Right atrium auricular region (tissue), 2 donors: ENCODE results near the gene CSRNP3. TPM values are rescaled to one million over a fixed set of nuclear protein-coding genes. Genes with fewer than 3 reads are reported as not detected.

Source experiments
- DNase-seq: peaks from one replicate; pipeline ENCODE4 v3.0.0-alpha.2; 2019; ENCODE audit warnings: low spot score
- H3K27ac ChIP-seq, 2 donors: fragments of 200-600 bp; sonication (generic); 1 replicate in 1 of 2; 2 replicates in 1 of 2; pipeline ENCODE4 v1.5.1; 2016 to 2019
- H3K27me3 ChIP-seq, 2 donors: fragments of 200-600 bp; sonication (generic); one replicate each; pipeline versions ENCODE4 v1.5.1 to v1.6.0; 2017 to 2019
- H3K36me3 ChIP-seq: fragments of 200-600 bp; sonication (generic); one replicate; pipeline ENCODE4 v1.5.1; 2016
- H3K4me1 ChIP-seq, 2 donors: fragments of 200-600 bp; sonication (generic); one replicate each; pipeline versions ENCODE4 v1.5.1 to v1.6.0; 2017 to 2019
- H3K4me3 ChIP-seq, 2 donors: fragments of 200-600 bp; sonication (generic); 1 replicate in 1 of 2; 2 replicates in 1 of 2; pipeline ENCODE4 v1.5.1; 2017 to 2019; ENCODE audit warnings: mild to moderate bottlenecking in 1 of 2, moderate library complexity in 1 of 2
- H3K9me3 ChIP-seq, 2 donors: fragments of 200-600 bp; sonication (generic); one replicate each; pipeline ENCODE4 v1.5.1; 2019
- CTCF ChIP-seq, 2 donors: fragments of 200-600 bp; sonication (generic); IDR thresholded peaks; one replicate each; pipeline ENCODE4 v1.5.1; 2019; ENCODE audit warnings: antibody characterized with exemption in 2 of 2
- total RNA-seq, 2 donors: library from RNA; depleted of rRNA; stranded (reverse); fragments of >200 nt; gene quantifications; one replicate each; pipeline ENCODE4 v1.1.0, GENCODE V29; 2016

The CSRNP3 gene
- total RNA-seq, 2 donors from 2014 or later: 1.3 to 4.5 TPM

GRCh38 chr2:165428926-165429325 is 40.6 kb upstream of the CSRNP3 start:
- no peak overlapping the region for H3K27ac ChIP-seq
- H3K4me3 ChIP-seq: no peak overlapping the region
- H3K36me3 ChIP-seq: no peaks in the 10 kb centered on the region
- DNase-seq: no peak
- H3K27me3 ChIP-seq: no peaks in the 10 kb centered on the region
- no peaks in the 10 kb centered on the region for H3K9me3 ChIP-seq
- TF ChIP-seq CTCF (IDR thresholded peaks at IDR 0.05): no peak
- H3K4me1 ChIP-seq: no peaks in the 10 kb centered on the region

GRCh38 chr2:165431014-165431413 is 38.5 kb upstream of the CSRNP3 start:
- Histone ChIP-seq H3K4me1 (no peaks in the 10 kb centered on the region), H3K27me3 (no peaks in the 10 kb centered on the region), H3K36me3 (no peaks in the 10 kb centered on the region), H3K9me3 (no peaks in the 10 kb centered on the region), H3K4me3 (no peak overlapping the region), H3K27ac (no peak overlapping the region)
- no peak for TF ChIP-seq CTCF (IDR thresholded peaks at IDR 0.05)
- no peak for DNase-seq

- H3K9me3 ChIP-seq: no peaks in the 10 kb centered on the region
Observed at GRCh38 chr2:165432234-165432966, 37.1 kb upstream of the CSRNP3 start.

GRCh38 chr2:165434865-165435496 is 34.5 kb upstream of the CSRNP3 start:
- H3K4me1 ChIP-seq: no peaks in the 10 kb centered on the region
- H3K36me3 ChIP-seq: no peaks in the 10 kb centered on the region
- no peaks in the 10 kb centered on the region for H3K27me3 ChIP-seq
- no peak overlapping the region for H3K4me3 ChIP-seq
- TF ChIP-seq CTCF (IDR thresholded peaks at IDR 0.05): no peak
- H3K27ac ChIP-seq: no peak overlapping the region
- no peaks in the 10 kb centered on the region for H3K9me3 ChIP-seq
- no peak for DNase-seq

More at GRCh38 chr2:165432234-165432966, 37.1 kb upstream of the CSRNP3 start:
- H3K4me1 ChIP-seq: no peaks in the 10 kb centered on the region
- no peak overlapping the region for H3K4me3 ChIP-seq
- no peak overlapping the region for H3K27ac ChIP-seq
- no peak for DNase-seq
- H3K36me3 ChIP-seq: no peaks in the 10 kb centered on the region
- TF ChIP-seq CTCF (IDR thresholded peaks at IDR 0.05): no peak
- H3K27me3 ChIP-seq: no peaks in the 10 kb centered on the region

- Histone ChIP-seq H3K27me3 (no peaks in the 10 kb centered on the region), H3K4me3 (no peak overlapping the region), H3K4me1 (no peaks in the 10 kb centered on the region), H3K9me3 (no peaks in the 10 kb centered on the region), H3K36me3 (no peaks in the 10 kb centered on the region), H3K27ac (no peak overlapping the region)
- no peak for TF ChIP-seq CTCF (IDR thresholded peaks at IDR 0.05)
- DNase-seq: no peak
Observed at GRCh38 chr2:165435611-165436010, 33.9 kb upstream of the CSRNP3 start.
